Epithelial cell of proximal tubule (primary cell): ENCODE results near the gene APOL2. TPM values are rescaled to one million over a fixed set of nuclear protein-coding genes. Genes with fewer than 3 reads are reported as not detected.
"Not testable (repeated sequence)": the region's sequence is repeated elsewhere in the genome, so short reads cannot be mapped to it uniquely, and the experiment has no call there.

ENCODE experiments used
- DNase-seq: peaks from one replicate; pipeline ENCODE4 v3.0.0-alpha.2; 2011; ENCODE audit warnings: low read depth
- H3K4me3 ChIP-seq: 2 replicates; pipeline ENCODE4 v1.5.1; 2011; ENCODE audit warnings: low read depth, mild to moderate bottlenecking, low read length
- total RNA-seq: library from RNA; depleted of rRNA; stranded (reverse); fragments of >200 nt; gene quantifications from 2 replicates; pipeline ENCODE4 v1.2.3, GENCODE V29; 2015
- TF ChIP-seq, protein P1 (sequence below): conservative IDR thresholded peaks from 2 replicates; pipeline ENCODE4 v1.5.1; 2012; ENCODE audit warnings: low read depth, mild to moderate bottlenecking, low read length

APOL2 gene
- total RNA-seq, 1 donor from 2014 or later: 22.8 TPM

DNA sequence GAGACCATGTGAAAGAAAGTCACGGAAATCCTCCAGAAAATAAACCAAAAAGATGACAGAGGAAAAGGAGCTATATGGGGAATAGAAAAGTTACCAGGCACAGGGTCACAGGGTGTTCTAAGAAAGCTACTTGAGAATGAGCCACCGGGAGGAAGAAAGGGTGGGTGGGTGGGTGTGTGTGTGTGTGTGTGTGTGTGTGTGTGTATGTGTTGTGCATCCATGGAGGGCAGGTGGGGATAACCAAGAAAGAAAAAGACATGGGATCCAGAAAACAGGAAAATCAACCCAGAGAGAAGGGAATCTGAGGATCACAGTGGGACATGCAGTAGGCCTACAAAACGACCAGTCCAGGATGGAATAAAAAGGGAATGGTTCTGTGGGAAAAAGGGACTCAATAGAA lies 3.7 kb downstream of the APOL2 start:
- H3K4me3 ChIP-seq: no peak overlapping the region
- TF ChIP-seq, protein P1, sequence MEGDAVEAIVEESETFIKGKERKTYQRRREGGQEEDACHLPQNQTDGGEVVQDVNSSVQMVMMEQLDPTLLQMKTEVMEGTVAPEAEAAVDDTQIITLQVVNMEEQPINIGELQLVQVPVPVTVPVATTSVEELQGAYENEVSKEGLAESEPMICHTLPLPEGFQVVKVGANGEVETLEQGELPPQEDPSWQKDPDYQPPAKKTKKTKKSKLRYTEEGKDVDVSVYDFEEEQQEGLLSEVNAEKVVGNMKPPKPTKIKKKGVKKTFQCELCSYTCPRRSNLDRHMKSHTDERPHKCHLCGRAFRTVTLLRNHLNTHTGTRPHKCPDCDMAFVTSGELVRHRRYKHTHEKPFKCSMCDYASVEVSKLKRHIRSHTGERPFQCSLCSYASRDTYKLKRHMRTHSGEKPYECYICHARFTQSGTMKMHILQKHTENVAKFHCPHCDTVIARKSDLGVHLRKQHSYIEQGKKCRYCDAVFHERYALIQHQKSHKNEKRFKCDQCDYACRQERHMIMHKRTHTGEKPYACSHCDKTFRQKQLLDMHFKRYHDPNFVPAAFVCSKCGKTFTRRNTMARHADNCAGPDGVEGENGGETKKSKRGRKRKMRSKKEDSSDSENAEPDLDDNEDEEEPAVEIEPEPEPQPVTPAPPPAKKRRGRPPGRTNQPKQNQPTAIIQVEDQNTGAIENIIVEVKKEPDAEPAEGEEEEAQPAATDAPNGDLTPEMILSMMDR: no peak
- no peak for DNase-seq

DNA sequence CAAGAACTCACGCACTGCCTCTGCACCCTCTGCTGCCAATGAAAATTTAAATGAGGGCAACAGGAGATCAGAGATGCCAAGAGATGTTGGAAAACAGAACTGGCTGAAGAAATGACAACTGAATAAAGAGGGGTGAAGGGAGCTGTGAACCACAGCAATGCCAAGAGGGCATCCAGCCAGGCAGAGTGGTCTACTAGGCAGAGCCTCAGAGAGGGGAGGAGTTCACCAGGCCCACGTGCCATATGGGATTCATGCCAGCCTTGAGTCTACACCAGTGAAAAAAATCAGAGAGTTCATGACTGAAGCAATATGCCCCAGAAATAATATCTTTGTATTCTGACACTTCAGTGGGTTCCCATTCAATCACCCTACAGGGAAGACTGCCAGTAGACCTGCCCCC lies 4.4 kb downstream of the APOL2 start:
- no peak overlapping the region for H3K4me3 ChIP-seq
- DNase-seq: no peak
- TF ChIP-seq, protein P1: no peak

DNA sequence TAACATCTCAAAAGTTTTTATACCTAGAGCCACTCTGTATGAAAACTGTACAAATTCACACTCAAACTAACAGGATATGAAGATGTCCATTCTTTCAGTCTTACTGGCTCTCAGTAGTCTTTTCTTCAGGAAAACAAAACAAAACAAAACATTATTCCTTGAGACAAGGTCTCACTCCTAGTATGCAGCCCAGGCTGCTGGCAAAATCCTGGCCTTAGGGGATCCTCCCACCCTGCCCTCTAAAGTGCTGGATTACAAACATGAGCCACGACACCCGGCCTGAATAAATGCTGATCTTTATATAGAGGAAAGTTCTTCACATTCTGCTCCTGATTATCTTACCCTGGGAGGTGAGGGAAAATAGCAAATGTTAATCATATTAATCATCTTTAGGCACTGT lies 5.1 kb downstream of the APOL2 start:
- no peak for DNase-seq

GRCh38 chr22:36233796-36234195 lies 5.5 kb downstream of the APOL2 start:
- H3K4me3 ChIP-seq: no peak overlapping the region
- TF ChIP-seq, protein P1: no peak
- DNase-seq: no peak

More for the DNA sequence above, 5.1 kb downstream of the APOL2 start:
- no peak overlapping the region for H3K4me3 ChIP-seq
- TF ChIP-seq, protein P1: no peak

- DNase-seq: no peak
- TF ChIP-seq, protein P1: no peak
- no peak overlapping the region for H3K4me3 ChIP-seq
Observed at GRCh38 chr22:36232715-36233401, 6.5 kb downstream of the APOL2 start.

DNA sequence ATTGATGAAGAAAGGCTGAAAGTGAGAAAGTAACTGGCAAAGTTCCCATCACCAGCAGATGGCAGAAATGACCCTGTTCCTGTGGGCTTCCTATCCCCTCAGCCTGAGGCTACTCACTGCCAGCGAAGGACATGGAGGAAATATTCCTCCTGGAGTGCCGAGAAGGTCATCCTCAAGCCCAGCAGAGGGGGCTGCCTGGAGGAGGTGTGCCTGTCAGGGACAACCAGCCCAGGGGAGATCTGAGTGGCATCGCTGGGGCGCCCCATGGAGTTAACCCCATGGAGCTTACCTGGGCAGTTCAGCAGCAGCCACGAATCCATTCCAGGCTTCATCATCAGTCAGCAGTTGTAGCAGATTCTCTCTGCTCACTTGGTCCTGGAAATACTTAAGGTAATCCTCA lies 8.3 kb downstream of the APOL2 start:
- DNase-seq: not testable (repeated sequence)

DNA sequence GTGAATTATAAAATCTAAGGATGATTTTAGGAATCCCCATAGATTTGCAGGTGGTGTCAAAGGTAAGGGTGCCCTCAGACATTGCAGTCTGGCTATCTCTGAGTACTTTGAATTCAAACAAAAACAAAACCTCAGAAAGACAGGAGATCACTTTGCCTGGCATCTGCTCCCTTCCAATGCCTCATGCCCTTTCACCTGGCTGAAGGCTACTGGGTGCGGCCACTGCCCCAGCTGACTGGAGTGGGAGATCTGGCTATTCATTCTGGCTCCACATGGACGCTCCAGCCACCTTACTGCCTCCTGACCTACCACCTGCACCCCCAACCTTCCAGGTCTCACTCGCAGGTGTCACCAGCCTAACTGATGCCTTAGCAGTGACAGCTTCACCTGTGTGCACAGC lies 9.7 kb downstream of the APOL2 start:
- H3K4me3 ChIP-seq, DNase-seq: not testable (repeated sequence)

More for the DNA sequence above, 8.3 kb downstream of the APOL2 start:
- not testable (repeated sequence) for H3K4me3 ChIP-seq

DNA sequence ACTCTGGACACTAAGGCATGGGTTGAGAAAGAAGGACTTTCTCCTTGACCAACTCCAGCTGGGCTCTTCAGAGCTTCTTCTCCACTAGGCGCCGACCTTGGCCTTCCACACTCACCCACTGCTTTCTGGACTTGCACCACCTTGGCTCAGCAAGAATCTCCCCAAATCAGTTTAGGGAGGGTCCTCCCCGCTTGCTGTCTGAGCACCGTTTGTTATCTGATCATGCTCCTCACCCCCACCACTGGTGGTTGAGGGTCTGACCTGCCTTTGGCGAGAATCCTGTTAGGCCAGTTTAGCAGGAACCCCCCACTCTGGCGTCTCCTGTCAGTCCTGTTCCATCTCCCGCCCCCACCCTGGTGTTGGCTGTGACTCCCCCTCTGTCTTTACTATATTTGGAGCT lies 10.4 kb downstream of the APOL2 start:
- no peak for DNase-seq
- TF ChIP-seq, protein P1: no peak
- no peak overlapping the region for H3K4me3 ChIP-seq

DNA sequence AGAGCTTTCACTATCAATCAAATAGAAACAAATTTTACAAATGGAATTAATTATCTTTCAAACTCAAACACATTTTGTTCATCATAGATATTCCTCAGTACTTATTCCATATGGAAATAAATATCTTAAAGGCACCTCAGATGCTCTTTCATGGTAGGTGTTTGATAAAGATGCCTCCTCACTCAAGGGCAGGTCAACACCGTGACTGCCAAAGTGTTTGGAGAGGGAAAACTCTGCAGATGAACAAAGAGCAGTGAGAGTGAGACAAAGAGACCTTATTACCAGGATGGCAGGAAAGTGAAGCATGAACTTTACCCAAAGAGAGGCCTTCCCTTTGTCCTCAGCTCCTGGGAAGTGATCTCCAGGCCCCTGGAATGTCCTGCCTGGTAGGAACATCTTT lies 11.0 kb downstream of the APOL2 start:
- not testable (repeated sequence) for DNase-seq, H3K4me3 ChIP-seq
